IMR-90 (cell line): Measurements from ENCODE around the gene PSORS1C2. TPM values are rescaled to one million over a fixed set of nuclear protein-coding genes. Genes with fewer than 3 reads are reported as not detected.

Experiments
- ATAC-seq: fragments of 200-7000 bp; cut with Tn5 transposase; 2 replicates; pipeline ENCODE4 v1.9.1; 2020; ENCODE audit warnings: low read depth, mild to moderate bottlenecking, moderate library complexity
- BruUV-seq: library from RNA; stranded (reverse); fragments of 400-500 nt; replicated peaks from 2 replicates; lab custom pipeline; 2021; lab: Mats Ljungman, UMichigan
- CTCF ChIA-PET: fragments of 300-600 bp; formaldehyde crosslinking; extraction: SDS; loops from one replicate; lab custom pipeline; 2021; ENCODE audit warnings: antibody characterized with exemption; lab: Yijun Ruan, JAX
- POLR2A ChIA-PET: fragments of 300-600 bp; sonication (Branson Sonifier 250); formaldehyde crosslinking; loops from one replicate; lab custom pipeline; 2022; ENCODE audit warnings: antibody characterized with exemption; ENCODE audit not compliant: unreplicated experiment; lab: Charles Lee
- DNase-seq: peaks from one replicate; pipeline ENCODE4 v3.0.0; 2013
- H2AFZ ChIP-seq: replicated peaks from 2 replicates; pipeline ENCODE3; 2013; ENCODE audit warnings: low read length, mild to moderate bottlenecking; ENCODE audit not compliant: poor library complexity
- H2AK5ac ChIP-seq: 2 replicates; pipeline ENCODE4 v1.6.1; 2013; ENCODE audit warnings: low read depth, low read length, inconsistent platforms
- H2AK9ac ChIP-seq: replicated peaks from 2 replicates; pipeline ENCODE3; 2013; ENCODE audit warnings: mild to moderate bottlenecking, low read depth, low read length, moderate library complexity; ENCODE audit not compliant: poor library complexity
- H2BK120ac ChIP-seq: 2 replicates; pipeline ENCODE4 v1.6.1; 2013; ENCODE audit warnings: low read depth, low read length, inconsistent platforms
- H2BK15ac ChIP-seq: 3 replicates; pipeline ENCODE4 v1.6.1; 2013; ENCODE audit warnings: low read depth, low read length, inconsistent platforms
- H2BK20ac ChIP-seq: 2 replicates; pipeline ENCODE4 v1.6.1; 2013; ENCODE audit warnings: low read depth, mild to moderate bottlenecking, inconsistent platforms, low read length, moderate library complexity
- H2BK5ac ChIP-seq: 2 replicates; pipeline ENCODE4 v1.6.1; 2013; ENCODE audit warnings: mild to moderate bottlenecking, low read depth, low read length, inconsistent platforms; ENCODE audit not compliant: poor library complexity, severe bottlenecking
- H3K14ac ChIP-seq: replicated peaks from 2 replicates; pipeline ENCODE4 v1.6.1; 2013; ENCODE audit warnings: low read depth, low read length, inconsistent platforms
- H3K18ac ChIP-seq: 2 replicates; pipeline ENCODE4 v1.6.1; 2013; ENCODE audit warnings: low read depth, low read length, control low read depth
- H3K23ac ChIP-seq: 2 replicates; pipeline ENCODE4 v1.6.1; 2013; ENCODE audit warnings: low read depth, low read length, inconsistent platforms
- H3K27ac ChIP-seq: 2 replicates; pipeline ENCODE4 v1.5.1; 2013; ENCODE audit warnings: mild to moderate bottlenecking, control low read depth, low read length; ENCODE audit not compliant: insufficient read depth
- H3K27me3 ChIP-seq: 2 replicates; pipeline ENCODE4 v1.6.1; 2013; ENCODE audit warnings: low read length; ENCODE audit not compliant: control insufficient read depth, insufficient read depth
- H3K36me3 ChIP-seq: 2 replicates; pipeline ENCODE4 v1.6.1; 2013; ENCODE audit warnings: low read length, mixed read lengths; ENCODE audit not compliant: control insufficient read depth, insufficient read depth
- H3K4ac ChIP-seq: 2 replicates; pipeline ENCODE4 v1.6.1; 2013; ENCODE audit warnings: low read depth, low read length, inconsistent platforms
- H3K4me1 ChIP-seq: 2 replicates; pipeline ENCODE4 v1.6.1; 2013; ENCODE audit warnings: low read length, mixed read lengths; ENCODE audit not compliant: control insufficient read depth, insufficient read depth
- H3K4me2 ChIP-seq: 2 replicates; pipeline ENCODE4 v1.6.1; 2013; ENCODE audit warnings: low read depth, mild to moderate bottlenecking, control low read depth, low read length, moderate library complexity
- H3K4me3 ChIP-seq: 2 replicates; pipeline ENCODE4 v1.5.1; 2013; ENCODE audit warnings: low read depth, mild to moderate bottlenecking, control low read depth, low read length, moderate library complexity; ENCODE audit not compliant: insufficient read depth
- H3K56ac ChIP-seq: 2 replicates; pipeline ENCODE4 v1.6.1; 2013; ENCODE audit warnings: low read length, inconsistent platforms; ENCODE audit not compliant: insufficient read depth; ENCODE audit errors: extremely low read depth
- H3K79me1 ChIP-seq, 2 experiments: 2 replicates each; pipeline ENCODE4 v1.6.1; 2013; ENCODE audit warnings: low read length in 2 of 2, inconsistent platforms in 1 of 2, low read depth in 1 of 2
- H3K9ac ChIP-seq: 2 replicates; pipeline ENCODE4 v1.6.1; 2013; ENCODE audit warnings: low read depth, low read length, control low read depth
- H3K9me1 ChIP-seq: 2 replicates; pipeline ENCODE4 v1.6.1; 2013; ENCODE audit warnings: low read length, inconsistent platforms; ENCODE audit not compliant: insufficient read depth
- H3K9me3 ChIP-seq: 2 replicates; pipeline ENCODE4 v1.6.1; 2013; ENCODE audit warnings: low read length; ENCODE audit not compliant: control insufficient read depth, insufficient read depth
- H4K20me1 ChIP-seq: 2 replicates; pipeline ENCODE4 v1.6.1; 2013; ENCODE audit warnings: low read length, inconsistent platforms; ENCODE audit not compliant: insufficient read depth
- H4K5ac ChIP-seq: 2 replicates; pipeline ENCODE4 v1.6.1; 2013; ENCODE audit warnings: mild to moderate bottlenecking, low read depth, low read length, control low read depth
- H4K8ac ChIP-seq, 2 experiments: 2 replicates each; pipeline ENCODE4 v1.6.1; 2013; ENCODE audit warnings: low read depth in 2 of 2, low read length in 2 of 2, control low read depth in 1 of 2, inconsistent platforms in 1 of 2
- H4K91ac ChIP-seq: 2 replicates; pipeline ENCODE4 v1.6.1; 2013; ENCODE audit warnings: low read depth, low read length, inconsistent platforms; ENCODE audit not compliant: insufficient read depth
- BHLHE40 ChIP-seq: fragments of 150-350 bp; IDR thresholded peaks from 2 replicates; pipeline ENCODE4 v1.6.1; 2016; ENCODE audit warnings: mild to moderate bottlenecking, low read depth, low read length
- CEBPB ChIP-seq: IDR thresholded peaks from 2 replicates; pipeline ENCODE4 v1.6.1; 2012; ENCODE audit warnings: low read depth, low read length, improper control_type of control experiment
- CHD1 ChIP-seq: IDR thresholded peaks from 2 replicates; pipeline ENCODE4 v1.6.1; 2012; ENCODE audit warnings: low read depth, low read length, improper control_type of control experiment
- CTCF ChIP-seq: conservative IDR thresholded peaks from 2 replicates; pipeline ENCODE4 v1.5.1; 2012; ENCODE audit warnings: mild to moderate bottlenecking, low read depth, low read length, improper control_type of control experiment
- FOS ChIP-seq: fragments of 150-350 bp; IDR thresholded peaks from 2 replicates; pipeline ENCODE4 v1.6.1; 2016; ENCODE audit warnings: low read depth, low read length
- MAFK ChIP-seq: IDR thresholded peaks from 2 replicates; pipeline ENCODE4 v1.6.1; 2012; ENCODE audit warnings: low read depth, low read length, improper control_type of control experiment
- MAZ ChIP-seq: IDR thresholded peaks from 2 replicates; pipeline ENCODE4 v1.6.1; 2012; ENCODE audit warnings: low read depth, mild to moderate bottlenecking, low read length, improper control_type of control experiment, moderate library complexity, borderline replicate concordance
- MXI1 ChIP-seq: IDR thresholded peaks from 2 replicates; pipeline ENCODE4 v1.6.1; 2012; ENCODE audit warnings: low read depth, mild to moderate bottlenecking, low read length, moderate library complexity, borderline replicate concordance
- NFE2L2 ChIP-seq: fragments of 150-350 bp; IDR thresholded peaks from 2 replicates; pipeline ENCODE4 v1.6.1; 2016; ENCODE audit warnings: low read depth, mild to moderate bottlenecking, low read length
- POLR2A ChIP-seq: IDR thresholded peaks from 2 replicates; pipeline ENCODE4 v1.6.1; 2012; ENCODE audit warnings: mild to moderate bottlenecking, low read depth, low read length
- RAD21 ChIP-seq: IDR thresholded peaks from 2 replicates; pipeline ENCODE4 v1.6.1; 2012; ENCODE audit warnings: low read length, improper control_type of control experiment
- RCOR1 ChIP-seq: IDR thresholded peaks from 2 replicates; pipeline ENCODE4 v1.6.1; 2012; ENCODE audit warnings: mild to moderate bottlenecking, low read length, improper control_type of control experiment; ENCODE audit not compliant: insufficient replicate concordance
- SMC3 ChIP-seq: fragments of 150-350 bp; IDR thresholded peaks from 2 replicates; pipeline ENCODE4 v1.6.1; 2016; ENCODE audit warnings: low read depth, mild to moderate bottlenecking, antibody characterized with exemption, low read length, moderate library complexity
- USF2 ChIP-seq: fragments of 150-350 bp; IDR thresholded peaks from 2 replicates; pipeline ENCODE4 v1.6.1; 2017; ENCODE audit warnings: mild to moderate bottlenecking, antibody characterized with exemption, low read length, low read depth
- WGBS, 2 experiments: methylation state at CpG; one replicate each; pipeline versions ENCODE4 v1.1.5 to v1.1.7; 2013; ENCODE audit warnings: missing lambda C conversion rate in 2 of 2; ENCODE audit not compliant: insufficient read length in 1 of 2; ENCODE audit errors: extremely low coverage in 2 of 2; 5-methylcytosine and 5-hydroxymethylcytosine counted together
- dilution Hi-C: fragments of 300-500 bp; cut with HindIII; formaldehyde crosslinking; loops from one replicate; pipeline ENCODE4 v1.14.3; 2018; ENCODE audit warnings: low sequenced_read_pairs; ENCODE audit not compliant: unreplicated experiment
- in situ Hi-C: fragments of 300-500 bp; cut with MboI; formaldehyde crosslinking; loops from 3 replicates; pipeline ENCODE4 v1.14.3; 2019; ENCODE audit warnings: low sequenced_read_pairs, inconsistent platforms, mixed read lengths
- intact Hi-C: fragments of 100-400 bp; cut with micrococcal nuclease; formaldehyde crosslinking; loops from 2 replicates; pipeline ENCODE4 v1.10.0; 2022
- polyA plus RNA-seq, 3 experiments: library from polyadenylated mRNA; depleted of rRNA; stranded (reverse); fragments of >200 nt; gene quantifications; 2 replicates each; pipeline ENCODE4 v1.2.3, GENCODE V29; 2012; ENCODE audit warnings: low replicate concordance in 1 of 3
- total RNA-seq: library from RNA; depleted of rRNA; stranded (reverse); fragments of >200 nt; gene quantifications from 2 replicates; pipeline ENCODE4 v1.2.3, GENCODE V29; 2012
- TF ChIP-seq, protein P1 (sequence below): fragments of 150-350 bp; IDR thresholded peaks from 2 replicates; pipeline ENCODE4 v1.6.1; 2016; ENCODE audit warnings: low read depth, mild to moderate bottlenecking, low read length, moderate library complexity, borderline replicate concordance

The PSORS1C2 gene
- total and polyA plus RNA-seq, 2 of the 4 experiments (the other 2 are of a cell fraction) = not detected

- in situ Hi-C loops = loop anchor here (25.0 kb wide), 1 partner anchor 606 kb away; the partner anchor contains the start of gene HLA-E
- no peak overlapping the region for H3K4me2 ChIP-seq
- 98% methylated on average over 6 of the region's 12 CpGs; no CpG with 5 or more reads in 1 of the 2 experiments for WGBS, 2 experiments
Observed at GRCh38 chr6:31092769-31093505, 45.9 kb downstream of the PSORS1C2 start.

More at GRCh38 chr6:31092769-31093505, 45.9 kb downstream of the PSORS1C2 start:
- H3K9me3 ChIP-seq = no peaks in the 10 kb centered on the region
- H3K27ac ChIP-seq = no peak overlapping the region
- no peak for ATAC-seq
- dilution Hi-C loops = no loop called here
- intact Hi-C loops = no loop called here
- no peak overlapping the region for H3K18ac ChIP-seq
- no peak overlapping the region for H3K4me3 ChIP-seq
- H2AK9ac ChIP-seq = no peak overlapping the region
- H3K9me1 ChIP-seq = no peaks in the 10 kb centered on the region
- no peak overlapping the region for H2AK5ac ChIP-seq
- H4K91ac ChIP-seq = no peak overlapping the region
- H2BK120ac ChIP-seq = no peak overlapping the region
- TF ChIP-seq, protein P1, sequence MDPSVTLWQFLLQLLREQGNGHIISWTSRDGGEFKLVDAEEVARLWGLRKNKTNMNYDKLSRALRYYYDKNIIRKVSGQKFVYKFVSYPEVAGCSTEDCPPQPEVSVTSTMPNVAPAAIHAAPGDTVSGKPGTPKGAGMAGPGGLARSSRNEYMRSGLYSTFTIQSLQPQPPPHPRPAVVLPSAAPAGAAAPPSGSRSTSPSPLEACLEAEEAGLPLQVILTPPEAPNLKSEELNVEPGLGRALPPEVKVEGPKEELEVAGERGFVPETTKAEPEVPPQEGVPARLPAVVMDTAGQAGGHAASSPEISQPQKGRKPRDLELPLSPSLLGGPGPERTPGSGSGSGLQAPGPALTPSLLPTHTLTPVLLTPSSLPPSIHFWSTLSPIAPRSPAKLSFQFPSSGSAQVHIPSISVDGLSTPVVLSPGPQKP = no peak
- TF ChIP-seq RAD21 = no peak
- TF ChIP-seq MXI1 = no peak
- no peak for TF ChIP-seq CHD1
- TF ChIP-seq USF2 = no peak
- TF ChIP-seq BHLHE40 = no peak
- TF ChIP-seq NFE2L2 = no peak
- no peak for TF ChIP-seq FOS
- TF ChIP-seq SMC3 = no peak
- TF ChIP-seq POLR2A = no peak
- TF ChIP-seq MAZ = no peak
- TF ChIP-seq CEBPB = no peak
- no peak for TF ChIP-seq MAFK
- TF ChIP-seq RCOR1 = no peak
- TF ChIP-seq CTCF = no peak
- H2BK5ac ChIP-seq = no peak overlapping the region
- H3K79me1 ChIP-seq = no peaks in the 10 kb centered on the region
- no peak overlapping the region for H3K9ac ChIP-seq
- no peak overlapping the region for H3K14ac ChIP-seq
- H4K20me1 ChIP-seq = no peaks in the 10 kb centered on the region
- H3K27me3 ChIP-seq = peaks cover 4% of the 10 kb centered on the region
- H3K36me3 ChIP-seq = no peaks in the 10 kb centered on the region
- no peak overlapping the region for H3K56ac ChIP-seq
- no peak overlapping the region for H4K5ac ChIP-seq
- ChIA-PET POLR2A (no interaction called here), CTCF (no interaction called here)
- H2BK20ac ChIP-seq = no peak overlapping the region
- no peak overlapping the region for H3K23ac ChIP-seq
- BruUV-seq = no TSS peak
- no peak for DNase-seq
- H3K4ac ChIP-seq = no peak overlapping the region
- H2AFZ ChIP-seq = no peak overlapping the region
- no peak overlapping the region for H2BK15ac ChIP-seq
- H4K8ac ChIP-seq = no peak overlapping the region
- H3K4me1 ChIP-seq = no peaks in the 10 kb centered on the region
